Activated naive CD4-positive, alpha-beta T cell treated with Interleukin-2 at 50 U/mL for 16 hours (primary cell): Measurements from ENCODE around the gene SCN11A.
"Not testable (repeated sequence)": the region's sequence is repeated elsewhere in the genome, so short reads cannot be mapped to it uniquely, and the experiment has no call there.

Experiments used
- DNase-seq: peaks from one replicate; pipeline ENCODE4 v3.0.0-alpha.2; 2020

SCN11A gene

GRCh38 chr3:39064646-39065045 is 12.9 kb upstream of the SCN11A start:
- DNase-seq: no peak

- no peak for DNase-seq
Observed at GRCh38 chr3:39063143-39063542, 11.4 kb upstream of the SCN11A start.

GRCh38 chr3:39062180-39062579 is 10.4 kb upstream of the SCN11A start:
- DNase-seq: no peak

DNA sequence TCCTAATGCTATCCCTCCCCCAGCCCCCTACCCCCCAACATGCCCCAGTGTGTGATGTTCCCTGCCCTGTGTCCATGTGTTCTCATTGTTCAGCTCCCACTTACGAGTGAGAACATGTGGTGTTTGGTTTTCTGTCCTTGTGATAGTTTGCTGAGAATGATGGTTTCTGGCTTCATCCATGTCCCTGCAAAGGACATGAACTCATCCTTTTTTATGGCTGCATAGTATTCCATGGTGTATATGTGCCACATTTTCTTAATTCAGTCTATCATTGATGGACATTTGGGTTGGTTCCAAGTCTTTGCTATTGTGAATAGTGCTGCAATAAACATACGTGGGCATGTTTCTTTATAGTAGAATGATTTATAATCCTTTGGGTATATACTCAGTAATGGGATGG is 9.5 kb upstream of the SCN11A start:
- DNase-seq: not testable (repeated sequence)

- DNase-seq: no peak
Observed at GRCh38 chr3:39056151-39056550, 4.4 kb upstream of the SCN11A start.

DNA sequence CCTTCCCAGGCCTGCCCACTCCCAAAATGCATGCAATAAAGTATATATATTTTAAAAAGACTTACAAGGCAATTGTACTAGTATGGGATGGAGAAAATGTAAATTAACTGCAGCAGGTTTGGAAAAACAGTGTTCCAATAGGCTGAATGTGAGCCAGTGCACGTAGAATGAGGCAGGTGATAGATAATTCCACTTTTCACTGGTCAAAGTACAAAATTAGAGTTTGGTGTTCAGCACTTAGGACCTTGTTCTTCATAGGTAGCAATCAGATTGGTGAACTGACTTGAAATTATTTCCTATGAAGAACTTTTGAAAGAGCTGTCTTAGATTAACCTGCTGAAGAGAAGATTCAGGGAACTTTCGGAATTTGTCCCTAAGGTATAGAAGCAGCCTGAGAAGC is 2.0 kb upstream of the SCN11A start:
- DNase-seq: no peak

DNA sequence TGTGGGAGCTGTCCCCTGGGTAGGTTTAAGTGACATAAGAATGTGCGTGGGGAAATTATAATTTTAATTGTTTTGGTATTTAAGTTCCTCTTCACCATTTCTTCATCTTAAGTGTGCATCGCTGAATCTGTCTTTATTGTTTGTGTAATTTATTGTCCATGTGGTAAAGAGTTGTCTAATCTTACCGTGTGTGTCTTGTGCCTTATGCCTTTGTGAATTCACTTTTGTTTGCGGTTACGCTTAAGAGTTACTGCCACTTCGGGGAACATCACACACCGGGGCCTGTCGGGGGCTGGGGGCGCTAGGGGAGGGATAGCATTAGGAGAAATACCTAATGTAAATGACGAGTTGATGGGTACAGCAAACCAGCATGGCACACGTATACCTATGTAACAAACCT is 839 bp upstream of the SCN11A start:
- DNase-seq: no peak

GRCh38 chr3:39050029-39050428 is 1.7 kb downstream of the SCN11A start:
- no peak for DNase-seq

- DNase-seq: no peak
Observed at GRCh38 chr3:39038165-39038564, 13.6 kb downstream of the SCN11A start.

GRCh38 chr3:39029556-39029955 is 22.2 kb downstream of the SCN11A start:
- DNase-seq: no peak

DNA sequence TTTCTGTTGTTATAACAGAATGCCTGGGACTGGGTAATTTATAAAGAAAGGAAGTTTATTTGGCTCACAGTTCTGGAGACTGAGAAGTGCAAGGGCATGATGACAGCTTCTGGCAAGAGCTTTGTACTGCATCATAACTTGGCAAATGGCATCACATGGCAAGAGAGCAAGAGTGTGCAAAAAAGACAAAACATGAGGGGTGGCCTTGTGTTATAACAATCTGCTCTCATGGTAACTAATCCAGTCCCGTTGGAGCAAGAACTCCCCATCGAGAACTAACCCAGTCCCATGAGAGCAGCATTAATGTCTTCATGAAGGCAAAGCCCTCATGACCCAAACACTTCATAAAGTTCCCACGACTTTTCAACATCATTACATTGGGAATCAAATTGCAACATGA is 23.2 kb downstream of the SCN11A start:
- no peak for DNase-seq

DNA sequence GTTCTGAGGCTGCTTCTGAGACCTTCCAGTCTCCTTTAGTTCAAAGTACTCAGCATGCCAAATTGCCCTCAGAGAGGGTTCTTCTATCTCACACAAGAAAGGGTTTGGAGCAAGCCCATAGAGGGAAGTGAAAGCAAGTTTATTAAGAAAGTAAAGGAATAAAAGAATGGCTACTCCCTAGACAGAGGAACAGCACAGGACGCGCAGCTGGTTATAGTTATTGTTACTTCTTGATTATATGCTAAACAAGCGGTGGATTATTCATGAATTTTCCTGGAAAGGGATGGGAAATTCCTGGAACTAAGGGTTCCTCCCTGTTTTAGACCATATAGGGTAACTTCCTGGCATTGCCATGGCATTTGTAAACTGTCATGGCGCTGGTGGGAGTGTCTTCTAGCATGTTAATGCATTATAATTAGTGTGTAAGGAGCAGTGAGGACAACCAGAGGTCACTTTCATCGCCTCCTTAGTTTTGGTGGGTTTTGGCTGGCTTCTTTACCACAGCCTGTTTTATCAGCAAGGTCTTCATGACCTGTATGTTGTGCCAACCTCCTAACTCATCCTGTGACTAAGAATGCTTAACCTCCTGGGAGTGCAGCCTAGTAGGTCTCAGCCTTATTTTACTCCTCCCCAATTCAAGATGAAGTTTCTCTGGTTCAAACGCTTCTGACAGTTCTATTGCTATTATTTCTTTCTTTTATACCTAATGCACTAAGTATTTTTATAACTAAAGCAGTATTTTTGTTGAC is 26.3 kb downstream of the SCN11A start:
- DNase-seq: no peak

DNA sequence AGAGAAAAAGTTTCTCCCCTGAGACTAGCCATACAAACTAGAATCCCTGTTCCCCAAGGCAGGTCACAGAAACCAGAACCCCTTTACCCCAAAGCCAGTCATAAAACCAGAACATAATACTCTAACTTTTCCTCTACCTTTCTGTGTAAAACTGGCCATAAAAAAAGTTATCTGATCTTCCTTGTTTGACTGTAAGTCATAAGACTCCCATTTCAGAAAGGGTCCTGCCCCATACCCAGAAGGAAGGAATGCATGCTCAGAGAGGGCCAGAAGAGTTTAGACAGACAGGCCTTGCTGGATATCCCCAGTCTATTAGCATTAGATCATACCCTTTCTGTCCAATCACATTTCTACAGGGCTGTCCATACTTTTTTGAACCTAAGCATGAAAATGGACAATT is 27.2 kb downstream of the SCN11A start:
- no peak for DNase-seq

DNA sequence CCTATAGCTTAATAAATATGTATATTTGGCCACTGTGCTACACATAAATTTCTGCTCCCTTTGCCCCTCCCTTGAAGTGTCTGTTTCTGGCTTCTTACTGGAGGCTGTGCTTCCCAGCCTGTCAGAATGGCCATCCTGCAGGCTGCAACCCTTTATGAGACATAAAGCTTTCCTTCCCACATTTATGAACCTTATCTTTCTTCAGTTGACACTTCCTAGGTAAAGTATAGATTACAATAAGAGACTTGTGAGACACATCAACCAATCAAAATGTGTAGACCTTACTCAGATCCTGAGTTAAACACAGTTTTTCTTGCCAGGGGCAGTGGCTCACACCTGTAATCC is 29.5 kb downstream of the SCN11A start:
- no peak for DNase-seq

DNA sequence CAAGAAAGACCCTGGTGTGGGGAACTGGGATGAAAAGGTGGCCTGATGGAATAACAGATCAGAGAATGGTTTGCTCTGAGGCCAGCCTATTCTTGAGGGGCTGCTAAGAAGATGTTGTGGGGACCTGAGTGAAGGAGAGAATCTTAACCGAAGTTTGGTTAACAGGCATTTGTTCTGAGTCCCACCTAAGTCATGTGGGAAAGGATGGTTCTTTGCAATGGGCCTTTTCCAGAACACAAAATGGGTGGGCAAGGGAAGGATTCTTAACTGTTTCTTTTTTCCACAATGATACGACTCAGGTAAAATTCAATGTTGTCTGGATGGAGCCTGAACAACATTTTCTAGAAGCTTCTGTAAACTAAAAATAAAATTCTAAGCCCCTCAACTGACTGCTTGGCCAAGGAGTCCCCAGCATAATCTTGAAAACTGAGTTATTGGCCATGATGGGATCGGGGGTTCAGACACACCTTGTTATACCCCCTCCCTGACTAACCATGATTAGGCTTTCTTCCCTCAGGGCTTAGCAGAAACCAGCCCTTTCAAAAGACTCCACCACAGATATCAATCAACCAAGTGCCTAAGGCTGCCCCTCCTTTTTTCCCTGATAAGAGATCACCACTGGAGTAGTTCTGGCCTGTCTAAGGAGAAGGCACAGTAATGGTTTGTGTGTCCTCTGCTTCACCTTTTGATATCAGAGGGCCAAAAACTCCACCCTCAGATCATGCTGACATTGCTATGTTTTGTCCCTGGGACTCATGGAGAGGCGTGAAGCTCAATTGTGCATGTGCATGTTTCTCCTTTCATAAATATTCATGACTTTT is 30.1 kb downstream of the SCN11A start:
- DNase-seq: no peak

DNA sequence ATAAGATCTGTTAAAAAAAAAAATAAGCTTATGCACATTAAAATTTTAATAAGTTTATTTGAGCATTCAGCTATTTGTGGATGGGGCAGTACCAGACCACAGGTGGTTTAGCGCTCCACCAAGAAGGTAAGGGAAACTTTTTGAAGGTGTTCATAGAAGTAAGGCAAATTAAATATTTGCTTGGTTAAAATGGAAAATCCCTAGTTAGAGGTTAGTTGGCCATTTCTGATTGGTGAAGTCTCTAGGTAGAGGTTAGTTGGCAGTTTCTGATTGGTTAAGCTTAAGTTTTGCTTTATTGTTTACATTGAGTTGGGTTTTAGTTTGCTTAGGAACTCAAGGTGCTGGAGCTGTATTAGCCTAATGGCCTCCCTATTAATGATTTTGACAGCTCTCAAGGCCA is 30.7 kb downstream of the SCN11A start:
- DNase-seq: no peak

GRCh38 chr3:39019299-39019698 is 32.4 kb downstream of the SCN11A start:
- DNase-seq: no peak

DNA sequence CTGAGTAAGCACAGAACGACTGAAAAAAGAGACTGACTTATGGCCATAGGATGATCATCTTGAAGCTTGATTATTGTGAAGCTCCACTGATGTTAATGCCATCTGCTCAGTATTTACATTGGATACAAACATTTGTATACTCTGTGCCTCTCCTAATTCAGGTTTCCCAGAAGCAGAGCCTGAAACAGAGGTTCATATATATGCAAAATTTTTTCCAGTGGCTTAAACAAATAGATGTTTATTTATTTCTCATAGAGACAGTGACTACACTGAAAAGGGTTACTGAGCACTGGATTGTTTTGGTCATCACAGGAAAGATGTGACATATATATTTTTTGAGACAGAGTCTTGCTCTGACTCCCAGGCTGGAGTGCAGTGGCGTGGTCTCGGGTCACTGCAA is 36.3 kb downstream of the SCN11A start:
- DNase-seq: no peak

DNA sequence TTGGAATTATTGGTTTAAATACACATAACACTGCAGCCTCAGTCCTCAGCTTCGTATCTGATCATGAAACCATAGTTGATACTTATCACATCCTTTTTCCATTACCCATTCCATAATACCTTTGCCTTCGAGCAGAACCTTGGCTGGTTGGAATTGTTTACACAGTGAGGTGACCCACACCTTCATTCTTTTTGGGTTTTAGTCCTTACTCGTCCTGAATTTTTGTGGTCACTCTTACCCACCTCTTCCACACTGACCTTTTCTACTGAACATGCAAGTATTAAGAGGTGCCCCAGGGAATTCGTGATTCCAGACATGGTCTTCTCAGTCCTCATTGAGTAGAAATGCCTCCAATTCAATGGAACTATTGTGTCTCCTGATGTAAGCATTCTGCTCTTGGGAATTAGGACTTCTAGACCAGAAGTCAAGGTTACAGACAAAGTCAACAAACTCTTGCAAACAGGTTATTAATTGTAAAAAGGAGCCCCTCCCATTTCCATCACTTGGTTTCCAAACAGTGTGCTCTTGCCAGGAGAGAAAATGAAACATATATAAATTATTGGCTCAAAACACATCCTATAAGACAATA is 37.7 kb downstream of the SCN11A start:
- DNase-seq: no peak

- no peak for DNase-seq
Observed at GRCh38 chr3:39013289-39013688, 38.5 kb downstream of the SCN11A start.

DNA sequence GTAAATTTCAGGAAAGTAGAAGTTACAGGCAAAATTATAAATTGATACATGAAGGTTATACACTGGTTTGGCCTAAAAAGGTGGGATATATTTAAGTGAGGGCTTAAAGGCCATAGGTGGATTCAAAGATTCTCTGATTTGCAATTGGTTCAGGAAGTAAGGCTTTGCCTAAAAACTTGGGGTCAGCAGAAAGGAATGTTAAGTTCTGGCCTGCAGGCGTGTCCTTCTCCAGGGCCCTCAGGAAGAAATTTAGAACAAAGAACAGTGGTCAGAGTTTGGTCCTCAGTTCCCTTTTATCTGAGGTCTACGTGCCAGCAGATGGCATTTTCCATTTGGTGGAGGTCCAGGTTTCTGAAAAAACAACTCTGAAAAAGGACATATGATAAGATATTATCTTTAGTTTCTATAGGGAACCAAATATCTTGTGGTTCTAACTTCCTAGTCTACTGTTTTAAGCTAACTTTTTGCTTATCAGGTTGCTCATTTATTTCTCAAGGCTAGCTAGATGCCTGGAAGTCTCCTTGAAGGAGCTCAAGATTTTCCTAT is 40.5 kb downstream of the SCN11A start:
- DNase-seq: no peak

GRCh38 chr3:39005295-39005694 is 46.4 kb downstream of the SCN11A start:
- DNase-seq: no peak
